Stomach (tissue), 4 donors: Measurements from ENCODE around the gene EYA3.

Source experiments
- CTCF ChIP-seq, 7 experiments: fragments of 450-650 bp in 4 of 7; fragments of 200-600 bp in 3 of 7; sonication (generic) in 3 of 7; IDR thresholded peaks; one replicate each; pipeline ENCODE4 v1.5.1; 2016 to 2019; ENCODE audit warnings: antibody characterized with exemption in 7 of 7, control low read depth in 2 of 7, mild to moderate bottlenecking in 1 of 7
- POLR2A ChIP-seq, 4 donors: fragments of 450-650 bp; IDR thresholded peaks; one replicate each; pipeline ENCODE4 v1.6.1; 2016; ENCODE audit warnings: antibody characterized with exemption in 4 of 4, control low read depth in 2 of 4, mild to moderate bottlenecking in 1 of 4, moderate library complexity in 1 of 4
- POLR2AphosphoS5 ChIP-seq, 3 donors: sonication (generic); formaldehyde crosslinking; IDR thresholded peaks; one replicate each; pipeline ENCODE4 v1.6.1; 2016; ENCODE audit warnings: antibody characterized with exemption in 3 of 3

- no peak for TF ChIP-seq POLR2AphosphoS5 (IDR thresholded peaks at IDR 0.05)
- TF ChIP-seq CTCF (IDR thresholded peaks at IDR 0.05), result no peak
- no peak for TF ChIP-seq POLR2A (IDR thresholded peaks at IDR 0.05)
Measured at GRCh38 chr1:27945020-27945419, 143.4 kb downstream of the EYA3 start.
